ENCODE measurements around the gene CEP112.
"Not testable (repeated sequence)": the region's sequence is repeated elsewhere in the genome, so short reads cannot be mapped to it uniquely, and the experiment has no call there.

DNA sequence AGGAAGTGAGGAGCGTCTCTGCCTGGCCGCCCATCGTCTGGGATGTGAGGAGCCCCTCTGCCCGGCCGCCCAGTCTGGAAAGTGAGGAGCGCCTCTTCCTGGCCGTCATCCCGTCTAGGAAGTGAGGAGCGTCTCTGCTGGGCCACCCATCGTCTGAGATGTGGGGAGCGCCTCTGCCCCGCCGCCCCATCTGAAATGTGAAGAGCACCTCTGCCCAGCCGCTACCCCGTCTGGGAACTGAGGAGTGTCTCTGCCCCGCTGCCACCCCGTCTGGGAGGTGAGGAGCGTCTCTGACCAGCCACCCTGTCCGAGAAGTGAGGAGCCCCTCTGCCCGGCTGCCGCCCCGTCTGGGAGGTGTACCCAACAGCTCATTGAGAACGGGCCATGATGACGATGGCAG, 354.7 kb downstream of the CEP112 start:
- TF ChIP-seq, protein P1, sequence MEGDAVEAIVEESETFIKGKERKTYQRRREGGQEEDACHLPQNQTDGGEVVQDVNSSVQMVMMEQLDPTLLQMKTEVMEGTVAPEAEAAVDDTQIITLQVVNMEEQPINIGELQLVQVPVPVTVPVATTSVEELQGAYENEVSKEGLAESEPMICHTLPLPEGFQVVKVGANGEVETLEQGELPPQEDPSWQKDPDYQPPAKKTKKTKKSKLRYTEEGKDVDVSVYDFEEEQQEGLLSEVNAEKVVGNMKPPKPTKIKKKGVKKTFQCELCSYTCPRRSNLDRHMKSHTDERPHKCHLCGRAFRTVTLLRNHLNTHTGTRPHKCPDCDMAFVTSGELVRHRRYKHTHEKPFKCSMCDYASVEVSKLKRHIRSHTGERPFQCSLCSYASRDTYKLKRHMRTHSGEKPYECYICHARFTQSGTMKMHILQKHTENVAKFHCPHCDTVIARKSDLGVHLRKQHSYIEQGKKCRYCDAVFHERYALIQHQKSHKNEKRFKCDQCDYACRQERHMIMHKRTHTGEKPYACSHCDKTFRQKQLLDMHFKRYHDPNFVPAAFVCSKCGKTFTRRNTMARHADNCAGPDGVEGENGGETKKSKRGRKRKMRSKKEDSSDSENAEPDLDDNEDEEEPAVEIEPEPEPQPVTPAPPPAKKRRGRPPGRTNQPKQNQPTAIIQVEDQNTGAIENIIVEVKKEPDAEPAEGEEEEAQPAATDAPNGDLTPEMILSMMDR (IDR thresholded peaks at IDR 0.05), result not testable (repeated sequence)
- not testable (repeated sequence) for TF ChIP-seq POLR2A (IDR thresholded peaks at IDR 0.05)
